Esophagus (tissue), 2 donors: ENCODE results near the gene ATXN1. TPM values are rescaled to one million over a fixed set of nuclear protein-coding genes. Genes with fewer than 3 reads are reported as not detected.

ENCODE experiments used
- H3K27ac ChIP-seq, 2 donors: one replicate each; pipeline ENCODE4 v1.5.1; 2013; ENCODE audit warnings: low read depth in 2 of 2, mild to moderate bottlenecking in 2 of 2, inconsistent platforms in 1 of 2, low read length in 1 of 2, moderate library complexity in 1 of 2
- H3K27me3 ChIP-seq, 2 donors: one replicate each; pipeline ENCODE4 v1.6.1; 2013; ENCODE audit warnings: low read length in 2 of 2, control low read depth in 1 of 2, mild to moderate bottlenecking in 1 of 2; ENCODE audit not compliant: insufficient read depth in 2 of 2, control insufficient read depth in 1 of 2
- H3K36me3 ChIP-seq, 2 donors: one replicate each; pipeline ENCODE4 v1.6.1; 2013; ENCODE audit warnings: low read length in 1 of 2; ENCODE audit not compliant: control insufficient read depth in 2 of 2, insufficient read depth in 2 of 2
- H3K4me1 ChIP-seq, 2 donors: one replicate each; pipeline ENCODE4 v1.6.1; 2013; ENCODE audit warnings: low read length in 1 of 2; ENCODE audit not compliant: control insufficient read depth in 2 of 2, insufficient read depth in 2 of 2
- H3K4me3 ChIP-seq, 2 donors: one replicate each; pipeline ENCODE4 v1.5.1; 2013; ENCODE audit warnings: low read length in 2 of 2, mild to moderate bottlenecking in 2 of 2, low read depth in 1 of 2, moderate library complexity in 1 of 2
- H3K9me3 ChIP-seq, 2 donors: one replicate each; pipeline ENCODE4 v1.6.1; 2013; ENCODE audit warnings: mild to moderate bottlenecking in 2 of 2, low read depth in 1 of 2, low read length in 1 of 2, moderate library complexity in 1 of 2; ENCODE audit not compliant: control insufficient read depth in 2 of 2, insufficient read depth in 1 of 2
- WGBS, 2 donors: extraction: QIAGEN DNeasy Blood & Tissue Kit; methylation state at CpG; one replicate each; pipeline ENCODE4 v1.1.7; 2013; 5-methylcytosine and 5-hydroxymethylcytosine counted together
- polyA plus RNA-seq, 2 donors: library from polyadenylated mRNA; stranded (reverse); fragments of 200-250 nt; gene quantifications; one replicate each; pipeline ENCODE4 v1.2.3, GENCODE V29; 2013
- donor health status: healthy with polysubstance abuse.
- donor health status: Bipolar disorder and iron deficiency.

Gene ATXN1
- polyA plus RNA-seq, 2 donors = 4.3 to 8.8 TPM

DNA sequence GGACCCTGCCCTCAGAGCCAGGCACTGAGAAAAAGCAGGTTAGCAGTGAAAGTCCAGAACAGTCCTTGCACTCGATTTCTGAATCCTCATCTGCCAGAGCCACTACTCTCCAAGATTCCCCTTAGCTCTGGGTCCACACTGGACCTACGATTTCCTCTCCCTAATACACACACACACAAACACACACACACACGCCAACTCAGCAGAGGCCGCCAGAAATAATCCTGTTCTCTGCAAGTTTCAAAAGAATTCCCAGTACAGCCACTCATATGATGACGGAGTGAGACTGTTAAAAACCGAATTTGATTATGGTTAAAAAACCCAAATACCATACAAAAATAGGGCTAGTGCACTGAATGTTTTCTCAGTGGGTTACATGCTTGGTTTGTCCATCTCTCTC, 432.0 kb downstream of the ATXN1 start:
- no peaks in the 10 kb centered on the region for H3K27me3 ChIP-seq
- peaks cover 9 to 19% of the 10 kb centered on the region in 2 donors for H3K36me3 ChIP-seq
- no peak overlapping the region for H3K4me3 ChIP-seq
- no peaks in the 10 kb centered on the region for H3K4me1 ChIP-seq
- H3K27ac ChIP-seq = no peak overlapping the region
- WGBS, 2 donors = 85 to 86% methylated on average over 6 of the region's 6 CpGs
- no peaks in the 10 kb centered on the region for H3K9me3 ChIP-seq

DNA sequence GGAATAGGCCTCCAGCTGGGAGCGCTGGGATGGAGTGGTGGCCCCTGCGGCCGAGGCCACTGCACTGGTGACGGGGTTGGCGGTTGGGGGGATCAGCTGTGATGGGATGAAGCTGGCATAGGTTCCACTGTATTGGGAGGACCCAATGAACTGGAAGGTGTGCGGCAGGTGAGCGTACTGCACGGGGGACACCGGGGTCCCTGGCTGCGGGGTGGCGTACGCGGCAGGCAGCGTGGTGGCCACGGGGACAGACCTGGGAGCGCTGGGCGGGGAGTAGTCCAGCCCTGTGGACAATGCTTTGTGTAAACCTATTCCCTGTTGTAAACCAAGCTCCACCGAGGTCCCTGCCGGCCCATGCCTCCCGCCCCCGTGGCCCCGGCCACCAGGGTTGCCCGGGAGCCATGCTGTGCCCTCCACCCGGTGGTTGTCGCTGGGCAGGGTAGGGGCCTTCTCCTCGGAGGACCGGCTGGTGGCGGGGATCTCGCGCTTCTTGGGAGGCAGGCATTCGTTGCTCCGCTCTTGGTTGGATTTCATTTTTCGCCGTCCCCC, 433.4 kb downstream of the ATXN1 start:
- no peaks in the 10 kb centered on the region for H3K9me3 ChIP-seq
- H3K4me3 ChIP-seq = no peak overlapping the region
- no peaks in the 10 kb centered on the region for H3K27me3 ChIP-seq
- H3K36me3 ChIP-seq = peaks cover 9 to 19% of the 10 kb centered on the region in 2 donors
- no peaks in the 10 kb centered on the region for H3K4me1 ChIP-seq
- H3K27ac ChIP-seq = no peak overlapping the region
- 95 to 96% methylated on average over 34 of the region's 34 CpGs for WGBS, 2 donors

DNA sequence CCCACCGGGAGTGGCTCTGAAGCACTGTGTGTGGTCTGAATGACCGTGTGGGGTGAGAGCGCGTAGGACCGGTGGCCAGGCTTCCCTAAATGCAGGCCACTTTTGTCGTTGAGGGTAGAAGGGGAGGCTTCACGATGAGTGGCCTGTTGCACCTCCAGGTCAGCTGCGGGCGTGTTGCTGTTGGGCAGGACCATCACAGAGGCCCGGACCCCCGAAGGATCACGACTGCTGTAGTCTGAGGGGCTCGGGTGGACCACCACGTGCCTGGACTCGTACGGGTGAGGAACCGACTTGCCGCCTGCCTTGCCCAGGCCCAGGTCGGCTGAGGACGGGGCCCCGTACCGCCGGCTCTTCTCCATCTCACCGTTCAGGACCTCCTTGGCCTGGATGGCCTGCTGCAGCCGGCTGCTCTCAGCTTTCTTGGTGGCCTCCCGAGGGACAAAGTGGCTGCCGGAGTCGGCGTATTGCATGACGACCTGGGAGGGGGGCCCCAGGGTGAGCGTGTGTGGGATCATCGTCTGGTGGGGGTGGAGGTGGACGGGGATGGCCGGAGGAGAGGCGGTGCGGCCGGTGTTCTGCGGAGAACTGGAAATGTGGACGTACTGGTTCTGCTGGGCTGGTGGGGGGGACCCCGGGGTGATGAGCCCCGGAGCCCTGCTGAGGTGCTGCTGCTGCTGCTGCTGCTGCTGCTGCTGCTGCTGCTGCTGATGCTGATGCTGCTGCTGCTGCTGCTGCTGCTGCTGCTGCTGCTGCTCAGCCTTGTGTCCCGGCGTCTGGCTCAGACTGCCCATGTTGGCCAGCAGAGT, 434.1 kb downstream of the ATXN1 start:
- H3K27me3 ChIP-seq = no peaks in the 10 kb centered on the region
- H3K9me3 ChIP-seq = no peaks in the 10 kb centered on the region
- H3K4me3 ChIP-seq = no peak overlapping the region
- WGBS, 2 donors = 94% methylated on average over 43 of the region's 43 CpGs
- no peak overlapping the region for H3K27ac ChIP-seq
- H3K4me1 ChIP-seq = no peaks in the 10 kb centered on the region
- peaks cover 9 to 19% of the 10 kb centered on the region in 2 donors for H3K36me3 ChIP-seq

DNA sequence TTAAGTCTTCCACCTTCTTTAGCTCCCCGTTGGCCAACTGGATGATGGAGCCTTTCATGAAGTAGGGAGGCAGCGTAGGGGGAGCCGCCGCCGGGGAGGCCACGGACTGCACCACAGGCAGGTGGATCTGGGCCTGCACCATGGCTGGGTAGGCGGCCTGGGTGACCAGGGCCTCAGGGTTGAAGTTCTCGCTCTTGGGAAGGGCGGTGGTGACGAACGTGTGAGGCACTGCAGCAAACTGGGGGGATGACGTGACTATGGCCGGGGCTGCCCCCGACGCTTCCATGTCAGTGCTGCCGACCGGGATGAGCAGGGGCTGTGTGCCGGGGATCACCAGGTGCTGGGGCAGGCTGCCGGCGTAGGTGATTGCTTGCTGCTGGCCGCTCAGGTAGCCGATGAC, 434.7 kb downstream of the ATXN1 start:
- Histone ChIP-seq H3K4me1 (no peaks in the 10 kb centered on the region), H3K4me3 (no peak overlapping the region), H3K27me3 (no peaks in the 10 kb centered on the region), H3K9me3 (no peaks in the 10 kb centered on the region), H3K36me3 (peaks cover 9 to 19% of the 10 kb centered on the region in 2 donors), H3K27ac (no peak overlapping the region)
- 98% methylated on average over 22 of the region's 22 CpGs for WGBS, 2 donors

DNA sequence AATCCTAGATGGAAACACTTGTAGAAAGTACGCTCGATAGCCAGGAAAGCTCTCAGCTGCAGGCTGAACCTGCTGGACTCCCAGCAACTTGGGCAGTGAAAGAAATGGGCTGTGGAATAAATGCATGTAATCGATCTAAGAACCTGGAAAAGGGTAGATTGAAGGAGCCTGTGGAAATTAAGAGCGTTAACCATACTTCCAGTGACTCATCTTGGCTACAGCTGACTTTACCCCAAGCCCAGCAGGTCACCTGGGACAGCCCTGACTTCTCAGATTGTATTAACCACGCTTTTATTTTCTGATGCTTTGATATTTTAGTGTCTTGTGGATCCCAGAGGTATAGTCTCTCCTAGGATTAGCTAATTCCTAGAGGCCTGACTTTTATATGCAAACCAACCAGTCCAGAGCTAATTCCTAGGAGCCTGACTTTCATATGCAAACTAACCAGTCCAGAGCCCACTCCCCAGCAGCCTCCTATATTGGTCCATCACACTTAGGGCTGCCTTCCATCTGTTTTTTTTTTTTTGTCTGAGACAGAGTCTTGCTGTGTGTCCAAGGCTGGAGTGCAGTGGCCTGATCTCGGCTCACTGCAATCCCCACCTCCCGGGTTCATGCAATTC, 436.5 kb downstream of the ATXN1 start:
- Histone ChIP-seq H3K27me3 (no peaks in the 10 kb centered on the region), H3K36me3 (peaks cover 9 to 19% of the 10 kb centered on the region in 2 donors), H3K4me1 (peaks cover 4 to 13% of the 10 kb centered on the region in 2 donors), H3K4me3 (no peak overlapping the region), H3K27ac (no peak overlapping the region), H3K9me3 (no peaks in the 10 kb centered on the region)
- 85 to 90% methylated on average over 7 of the region's 7 CpGs for WGBS, 2 donors

DNA sequence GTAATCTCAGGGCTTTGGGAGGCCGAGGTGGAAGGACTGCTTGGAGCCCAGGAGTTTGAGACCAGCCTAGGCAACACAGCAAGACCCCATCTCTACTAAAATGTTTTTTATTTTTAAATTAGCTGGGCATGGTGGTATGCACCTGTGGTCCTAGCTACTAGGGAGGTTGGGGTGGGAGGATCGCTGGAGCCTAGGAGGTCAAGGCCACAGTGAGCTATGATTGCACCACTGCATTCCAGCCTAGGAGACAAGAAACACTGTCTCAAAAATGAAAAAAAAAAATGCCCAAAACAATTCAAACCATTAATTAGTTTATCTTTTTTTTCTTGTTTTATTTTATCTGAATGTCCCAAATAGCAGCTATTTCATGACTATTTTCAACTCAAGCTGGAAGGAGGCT, 437.1 kb downstream of the ATXN1 start:
- 99 to 100% methylated on average over 2 of the region's 2 CpGs for WGBS, 2 donors
- Histone ChIP-seq H3K27ac (no peak overlapping the region), H3K4me1 (peaks cover 4 to 13% of the 10 kb centered on the region in 2 donors), H3K27me3 (no peaks in the 10 kb centered on the region), H3K4me3 (no peak overlapping the region), H3K36me3 (peaks cover 9 to 19% of the 10 kb centered on the region in 2 donors), H3K9me3 (no peaks in the 10 kb centered on the region)

DNA sequence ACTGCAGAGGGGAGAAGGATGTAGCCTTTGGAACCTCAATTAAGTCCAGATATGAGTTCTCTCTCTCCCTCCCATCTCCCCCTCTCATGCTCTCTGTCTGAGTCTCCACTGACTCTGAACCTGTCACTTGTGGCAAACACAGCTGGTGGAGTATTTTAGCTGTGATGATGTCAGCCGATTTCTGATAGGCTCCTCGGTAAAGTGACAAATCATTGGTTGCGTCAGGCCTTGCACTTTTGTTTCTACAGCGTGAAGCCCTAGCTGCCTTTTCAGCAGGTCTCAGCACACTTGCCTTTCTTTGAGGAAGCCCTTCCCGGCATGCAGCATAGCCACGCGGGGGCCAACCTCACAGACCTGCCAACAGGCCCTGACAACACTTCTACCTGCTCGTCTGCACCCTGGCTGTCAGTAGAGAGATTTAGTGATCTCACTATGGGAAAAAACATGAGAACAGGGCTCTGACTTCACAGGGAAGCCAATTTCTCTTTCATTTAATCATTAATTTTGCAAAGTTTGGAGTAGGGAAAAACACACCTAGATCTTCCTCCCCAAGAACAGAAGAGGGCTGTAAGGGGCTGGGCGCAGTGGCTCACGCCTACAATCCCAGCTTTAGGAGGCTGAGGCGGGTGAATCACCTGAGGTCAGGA, 438.5 kb downstream of the ATXN1 start:
- Histone ChIP-seq H3K27me3 (no peaks in the 10 kb centered on the region), H3K4me3 (no peak overlapping the region), H3K36me3 (peaks cover 9 to 18% of the 10 kb centered on the region in 2 donors), H3K9me3 (no peaks in the 10 kb centered on the region), H3K4me1 (peaks cover 4 to 17% of the 10 kb centered on the region in 2 donors), H3K27ac (peak overlapping the region; percentile 76 to 86)
- WGBS, 2 donors = 31 to 39% methylated on average over 11 of the region's 11 CpGs

DNA sequence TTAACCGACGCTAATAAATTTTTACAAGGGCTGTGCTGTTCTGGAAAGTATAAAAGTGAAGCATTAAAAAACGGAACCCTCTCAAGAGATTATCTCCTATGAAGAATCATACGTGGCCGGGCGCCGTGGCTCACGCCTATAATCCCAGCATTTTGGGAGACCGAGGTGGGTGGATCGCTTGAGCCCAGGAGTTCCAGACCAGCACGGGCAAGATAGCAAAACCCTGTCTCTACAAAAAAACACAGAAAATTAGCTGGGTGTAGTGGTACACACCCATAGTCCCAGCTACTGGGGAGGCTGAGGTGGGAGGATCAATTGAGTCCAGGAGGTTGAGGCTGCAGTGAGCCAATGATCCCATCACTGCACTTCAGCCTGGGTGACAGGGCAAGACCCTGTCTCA, 439.4 kb downstream of the ATXN1 start:
- WGBS, 2 donors = 97% methylated on average over 11 of the region's 11 CpGs
- no peak overlapping the region for H3K27ac ChIP-seq

DNA sequence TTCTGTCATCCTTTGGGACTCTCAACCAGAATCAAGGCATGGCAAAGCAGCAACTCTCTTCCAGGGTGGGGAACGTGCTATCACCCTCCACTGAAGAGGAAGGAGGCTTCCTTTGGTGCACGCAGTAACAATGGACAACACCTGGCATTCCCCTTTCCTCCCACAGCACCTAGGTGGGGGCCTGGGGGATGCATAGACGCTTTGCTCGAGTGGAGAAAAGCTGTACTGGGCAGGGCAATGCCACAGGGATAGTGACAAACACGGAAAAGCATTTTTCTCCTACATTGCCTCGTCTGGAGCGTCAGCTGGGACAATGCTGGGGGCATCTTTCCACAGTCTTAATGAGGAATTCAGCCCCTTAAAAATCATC, 439.9 kb downstream of the ATXN1 start:
- Histone ChIP-seq H3K36me3 (peaks cover 3% of the 10 kb centered on the region in 2 donors), H3K4me1 (peaks cover 4 to 17% of the 10 kb centered on the region in 2 donors), H3K9me3 (no peaks in the 10 kb centered on the region), H3K27ac (peak overlapping the region; percentile 35 to 91), H3K27me3 (no peaks in the 10 kb centered on the region), H3K4me3 (no peak overlapping the region)
- 89 to 94% methylated on average over 7 of the region's 7 CpGs for WGBS, 2 donors

More for the DNA sequence above, 439.4 kb downstream of the ATXN1 start:
- Histone ChIP-seq H3K9me3 (no peaks in the 10 kb centered on the region), H3K27me3 (no peaks in the 10 kb centered on the region), H3K36me3 (peaks cover 3 to 8% of the 10 kb centered on the region in 2 donors), H3K4me3 (no peak overlapping the region), H3K4me1 (peaks cover 4 to 17% of the 10 kb centered on the region in 2 donors)
